GM12873 (cell line): ENCODE results near the gene MMAB.

Source experiments
- TF ChIP-seq, protein P1 (sequence below): IDR thresholded peaks from 2 replicates; pipeline ENCODE4 v1.5.1; 2012; ENCODE audit warnings: low read depth, mild to moderate bottlenecking, moderate library complexity, low read length, control low read depth; ENCODE audit not compliant: insufficient read depth; ENCODE audit errors: missing control alignments

MMAB gene

DNA sequence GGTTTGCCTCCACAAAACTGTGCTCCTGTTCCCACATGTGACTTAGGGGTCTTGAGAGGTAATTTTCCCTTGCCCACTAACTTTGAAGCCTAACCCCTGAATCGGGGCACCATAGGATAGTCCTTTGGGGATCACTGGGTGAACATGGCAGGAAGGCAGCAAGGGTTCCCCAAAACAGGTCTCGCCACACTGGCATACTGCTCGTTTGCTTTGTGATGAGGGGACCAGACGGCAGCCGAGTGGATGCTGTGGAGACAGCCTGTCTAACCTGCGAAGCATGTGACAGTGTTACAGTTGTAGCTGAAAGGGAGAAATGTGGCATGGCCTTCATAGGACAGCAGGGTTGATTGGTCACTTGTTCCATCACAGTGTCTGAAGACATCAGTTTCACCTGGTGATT lies 53.5 kb downstream of the MMAB start:
- TF ChIP-seq, protein P1, sequence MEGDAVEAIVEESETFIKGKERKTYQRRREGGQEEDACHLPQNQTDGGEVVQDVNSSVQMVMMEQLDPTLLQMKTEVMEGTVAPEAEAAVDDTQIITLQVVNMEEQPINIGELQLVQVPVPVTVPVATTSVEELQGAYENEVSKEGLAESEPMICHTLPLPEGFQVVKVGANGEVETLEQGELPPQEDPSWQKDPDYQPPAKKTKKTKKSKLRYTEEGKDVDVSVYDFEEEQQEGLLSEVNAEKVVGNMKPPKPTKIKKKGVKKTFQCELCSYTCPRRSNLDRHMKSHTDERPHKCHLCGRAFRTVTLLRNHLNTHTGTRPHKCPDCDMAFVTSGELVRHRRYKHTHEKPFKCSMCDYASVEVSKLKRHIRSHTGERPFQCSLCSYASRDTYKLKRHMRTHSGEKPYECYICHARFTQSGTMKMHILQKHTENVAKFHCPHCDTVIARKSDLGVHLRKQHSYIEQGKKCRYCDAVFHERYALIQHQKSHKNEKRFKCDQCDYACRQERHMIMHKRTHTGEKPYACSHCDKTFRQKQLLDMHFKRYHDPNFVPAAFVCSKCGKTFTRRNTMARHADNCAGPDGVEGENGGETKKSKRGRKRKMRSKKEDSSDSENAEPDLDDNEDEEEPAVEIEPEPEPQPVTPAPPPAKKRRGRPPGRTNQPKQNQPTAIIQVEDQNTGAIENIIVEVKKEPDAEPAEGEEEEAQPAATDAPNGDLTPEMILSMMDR, result no peak

DNA sequence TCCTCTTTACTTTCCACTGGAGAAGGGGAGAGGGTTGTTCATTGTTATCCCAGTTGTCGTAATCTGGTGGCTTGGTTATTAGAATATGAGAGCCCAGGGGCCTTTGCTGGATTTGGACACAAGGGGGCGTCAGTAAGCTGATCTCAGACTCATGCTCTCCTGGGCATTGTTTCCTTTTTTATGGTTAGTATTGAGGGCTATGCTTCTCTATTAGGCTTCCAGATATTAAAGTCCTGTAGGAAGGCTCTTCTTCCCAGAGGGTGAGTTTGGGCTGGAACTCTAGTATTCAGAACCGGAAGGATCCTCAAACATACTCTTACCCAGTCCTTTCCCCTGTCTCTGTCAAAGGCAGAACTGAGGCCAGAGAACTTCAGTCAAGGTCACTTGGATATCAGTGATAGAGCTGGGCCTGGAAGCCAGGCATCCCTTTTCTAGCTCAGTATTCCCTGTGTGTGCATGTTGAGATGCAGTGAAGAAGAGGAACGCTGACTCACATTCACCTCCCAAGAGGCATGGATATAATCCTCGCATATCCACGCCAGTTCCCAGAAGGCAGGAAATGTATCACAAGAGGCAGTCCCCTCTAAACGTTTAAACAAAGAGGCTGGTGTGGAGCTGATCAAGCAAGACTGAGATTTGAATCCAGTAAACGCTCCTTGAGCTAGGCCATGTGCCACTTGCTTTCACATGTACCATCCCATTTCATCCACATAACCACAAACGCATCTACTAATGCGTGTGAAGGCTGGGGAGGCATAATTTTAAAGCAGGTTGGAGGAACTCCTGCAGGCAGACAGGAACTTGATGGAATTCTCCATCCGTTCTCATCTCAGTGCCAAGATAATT lies 54.3 kb downstream of the MMAB start:
- TF ChIP-seq, protein P1, result peak; percentile 84

DNA sequence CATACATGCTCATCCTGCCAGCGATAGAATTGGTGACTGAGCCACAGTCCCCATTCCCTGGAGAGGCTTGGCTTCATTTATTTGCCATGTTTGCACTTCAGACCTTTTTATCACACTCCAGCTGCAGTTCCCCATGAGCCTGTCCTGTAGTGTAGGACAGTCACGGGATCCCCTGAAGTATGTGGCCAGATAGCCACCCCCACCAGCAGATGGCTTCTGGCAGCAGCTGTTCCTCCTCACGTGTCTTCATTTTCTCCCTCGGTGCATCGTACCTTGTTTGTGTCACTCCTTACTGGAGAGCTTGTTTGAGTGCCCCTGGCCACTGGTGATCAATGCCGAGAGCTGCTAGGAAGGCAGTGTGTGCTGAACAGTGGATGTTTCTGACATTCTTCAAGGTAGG lies 55.7 kb downstream of the MMAB start:
- TF ChIP-seq, protein P1, result no peak

DNA sequence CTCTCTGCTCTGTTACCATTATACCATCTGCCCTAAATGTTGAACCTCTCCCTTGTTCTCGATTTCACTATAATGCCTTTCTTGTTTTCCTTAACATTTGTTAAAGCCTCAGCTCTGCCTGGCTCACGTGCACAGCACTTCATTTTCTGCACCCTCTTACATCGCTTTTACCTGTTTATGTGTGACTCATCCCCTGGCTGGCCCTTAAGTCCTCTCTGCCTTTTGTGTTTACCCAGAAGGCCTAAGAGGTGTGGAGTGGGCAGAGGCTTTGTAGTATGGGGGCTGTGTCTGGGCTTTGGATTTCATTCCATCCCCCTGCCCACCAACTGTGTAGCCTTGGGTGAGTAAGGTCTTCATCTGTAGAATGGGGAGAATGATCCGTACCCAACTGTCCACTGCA lies 59.3 kb downstream of the MMAB start:
- TF ChIP-seq, protein P1, result no peak

DNA sequence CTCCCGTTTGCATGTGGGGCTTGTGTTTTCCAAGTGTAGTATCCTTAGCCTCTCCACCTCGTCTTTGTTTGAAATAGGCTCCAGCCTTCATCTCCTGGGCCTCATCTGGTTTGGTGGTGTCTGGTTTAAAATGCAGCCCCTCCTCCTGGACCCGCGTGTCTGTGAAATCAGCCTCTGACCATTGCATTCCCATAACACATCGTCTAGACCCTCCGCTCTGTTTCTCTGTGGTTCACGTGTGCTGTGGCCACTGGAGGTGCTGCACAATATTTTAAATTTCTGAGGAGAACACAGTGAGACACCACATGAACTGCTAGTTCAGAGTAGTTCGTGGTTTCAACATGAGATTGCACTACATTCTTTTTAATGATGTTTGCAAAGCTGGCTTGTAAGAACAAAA lies 60.3 kb downstream of the MMAB start:
- TF ChIP-seq, protein P1, result no peak

DNA sequence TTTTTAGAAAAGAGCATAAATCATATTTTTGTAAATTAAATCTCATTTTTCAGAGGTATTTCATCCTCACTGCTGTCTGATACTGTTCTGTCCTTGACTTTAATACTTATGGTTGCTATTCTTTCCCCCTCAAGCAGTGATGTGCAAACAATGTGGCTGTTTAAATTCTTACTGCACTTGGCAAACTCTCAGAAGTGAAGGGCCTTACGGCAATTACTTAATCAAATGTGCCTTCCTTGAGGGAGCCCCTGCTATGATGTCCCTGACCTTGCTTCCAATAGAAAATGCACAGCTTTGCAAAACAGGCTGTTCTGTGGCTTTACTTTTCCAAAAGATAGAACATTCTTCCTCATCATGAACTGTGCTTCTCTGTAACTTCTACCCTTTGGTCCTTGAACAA lies 60.7 kb downstream of the MMAB start:
- TF ChIP-seq, protein P1, result no peak

DNA sequence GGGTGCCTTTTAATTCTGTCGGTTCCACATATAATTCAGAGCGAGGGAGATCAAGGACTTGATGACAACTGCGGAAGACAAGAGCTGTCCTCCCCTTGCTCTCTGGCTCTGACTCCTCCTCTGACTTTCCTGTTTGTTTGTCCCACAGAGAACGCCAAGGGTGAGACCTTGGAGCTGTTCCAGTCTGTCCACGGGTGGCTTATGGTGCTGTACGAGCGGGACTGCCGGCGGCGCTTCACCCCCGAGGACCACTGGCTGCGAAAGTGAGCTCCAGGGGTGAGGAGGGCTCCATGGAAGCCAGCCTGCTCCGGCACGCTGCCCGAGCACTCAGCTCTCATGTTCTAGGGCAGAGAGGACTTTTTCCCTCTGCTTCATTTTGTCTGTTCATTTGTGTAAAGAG lies 63.1 kb downstream of the MMAB start:
- TF ChIP-seq, protein P1, result no peak

DNA sequence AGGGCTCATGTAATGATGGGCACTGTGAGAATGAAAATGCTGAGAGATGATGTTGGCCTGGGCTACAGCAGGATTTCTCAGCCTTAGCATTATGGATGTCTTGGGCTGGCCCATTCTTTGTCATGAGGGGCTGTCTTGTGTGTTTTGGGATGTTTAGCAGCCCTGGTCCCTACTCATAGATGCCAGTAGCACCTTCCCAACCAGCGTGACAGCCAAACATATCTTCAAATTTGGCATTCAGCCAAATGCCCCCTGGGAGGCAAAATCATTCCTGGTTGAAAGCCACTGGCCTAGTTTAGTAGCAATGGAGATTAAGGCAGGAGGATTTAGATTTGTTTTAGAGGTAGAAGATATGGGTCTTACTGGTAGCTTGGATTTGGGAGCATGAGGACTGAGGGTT lies 69.2 kb downstream of the MMAB start:
- TF ChIP-seq, protein P1, result no peak
